GM19468 (cell line): Measurements from ENCODE around the gene HELZ2.
"Not testable (repeated sequence)": the region's sequence is repeated elsewhere in the genome, so short reads cannot be mapped to it uniquely, and the experiment has no call there.

Source experiments
- ATAC-seq: cut with Tn5 transposase; IDR thresholded peaks from one replicate; pipeline ENCODE4 v1.9.1; 2021; ENCODE audit warnings: mild to moderate bottlenecking, moderate library complexity, moderate number of reproducible peaks; ENCODE audit not compliant: unreplicated experiment; ENCODE audit errors: extremely low read depth

HELZ2 gene

GRCh38 chr20:63579017-63579694 is 5.1 kb upstream of the HELZ2 start:
- no peak for ATAC-seq

- ATAC-seq: no peak
Measured at GRCh38 chr20:63578224-63579016, 4.4 kb upstream of the HELZ2 start.

- ATAC-seq: no peak
Measured at GRCh38 chr20:63577317-63577894, 3.4 kb upstream of the HELZ2 start.

- no peak for ATAC-seq
Measured at GRCh38 chr20:63576311-63576710, 2.3 kb upstream of the HELZ2 start.

- no peak for ATAC-seq
Measured at GRCh38 chr20:63574829-63575743, 1.0 kb upstream of the HELZ2 start.

GRCh38 chr20:63573647-63574131 is 350 bp downstream of the HELZ2 start:
- no peak for ATAC-seq

GRCh38 chr20:63572788-63573646 is 1.0 kb downstream of the HELZ2 start:
- no peak for ATAC-seq

GRCh38 chr20:63572071-63572787 is 1.8 kb downstream of the HELZ2 start:
- no peak for ATAC-seq

GRCh38 chr20:63571087-63571478 is 3.0 kb downstream of the HELZ2 start:
- ATAC-seq: not testable (repeated sequence)

- no peak for ATAC-seq
Measured at GRCh38 chr20:63570281-63571086, 3.6 kb downstream of the HELZ2 start.

- ATAC-seq: no peak
Measured at GRCh38 chr20:63568986-63569949, 4.8 kb downstream of the HELZ2 start.

GRCh38 chr20:63568170-63568981 is 5.7 kb downstream of the HELZ2 start:
- no peak for ATAC-seq

GRCh38 chr20:63567386-63568169 is 6.5 kb downstream of the HELZ2 start:
- ATAC-seq: no peak

- ATAC-seq: no peak
Measured at GRCh38 chr20:63567136-63567385, 7.0 kb downstream of the HELZ2 start.

- no peak for ATAC-seq
Measured at GRCh38 chr20:63566395-63567135, 7.5 kb downstream of the HELZ2 start.
